Heart left ventricle (tissue), 13 donors: ENCODE results near the gene LRRC52.

Experiments
- POLR2A ChIP-seq, 2 donors: fragments of 450-650 bp; IDR thresholded peaks; one replicate each; pipeline ENCODE4 v1.6.1; 2017; ENCODE audit warnings: antibody characterized with exemption in 2 of 2, mild to moderate bottlenecking in 2 of 2, moderate library complexity in 2 of 2
- TF ChIP-seq, protein P1 (sequence below), 12 donors: fragments of 200-600 bp; sonication (generic) in 4 of 12; IDR thresholded peaks; one replicate each; pipeline versions ENCODE4 v1.5.0 to v1.8.0; 2018 to 2022; ENCODE audit warnings: antibody characterized with exemption in 12 of 12, mild to moderate bottlenecking in 5 of 12
- donor health status: ischemic (EF 13 %, LVEDD 7.1; RV severe dilation, severe dysfunction).
- donor health status: DM: no; HTN: yes; CAD: no.
- donor health status: DM: no; HTN: no; CAD: no.
- donor health status: ischemic (EF 25% LVEDD 6.9; RV normal size, moderate dysfunction).
- donor health status: ischemic (EF 25% LVEDD 5.7; RV mildly dilated, moderate dysfunction).
- donor health status: ischemic (EF 35%, LVEDD 5.7; RV mildly dilated, moderate dysfunction).
- donor health status: nonischemic (EF 11% LVEDD 7.7; RV severe dilation, severe dysfunction).
- donor health status: DM: yes; HTN: yes; CAD: no.
- donor health status: PGD.
- donor health status: ischemic (EF 29% LVEDD 5.4; RV normal size, mild dysfunction).
- donor health status: nonischemic (EF 23%, LVEDD 6.1; RV moderate dilation, normal function).

- TF ChIP-seq, protein P1, sequence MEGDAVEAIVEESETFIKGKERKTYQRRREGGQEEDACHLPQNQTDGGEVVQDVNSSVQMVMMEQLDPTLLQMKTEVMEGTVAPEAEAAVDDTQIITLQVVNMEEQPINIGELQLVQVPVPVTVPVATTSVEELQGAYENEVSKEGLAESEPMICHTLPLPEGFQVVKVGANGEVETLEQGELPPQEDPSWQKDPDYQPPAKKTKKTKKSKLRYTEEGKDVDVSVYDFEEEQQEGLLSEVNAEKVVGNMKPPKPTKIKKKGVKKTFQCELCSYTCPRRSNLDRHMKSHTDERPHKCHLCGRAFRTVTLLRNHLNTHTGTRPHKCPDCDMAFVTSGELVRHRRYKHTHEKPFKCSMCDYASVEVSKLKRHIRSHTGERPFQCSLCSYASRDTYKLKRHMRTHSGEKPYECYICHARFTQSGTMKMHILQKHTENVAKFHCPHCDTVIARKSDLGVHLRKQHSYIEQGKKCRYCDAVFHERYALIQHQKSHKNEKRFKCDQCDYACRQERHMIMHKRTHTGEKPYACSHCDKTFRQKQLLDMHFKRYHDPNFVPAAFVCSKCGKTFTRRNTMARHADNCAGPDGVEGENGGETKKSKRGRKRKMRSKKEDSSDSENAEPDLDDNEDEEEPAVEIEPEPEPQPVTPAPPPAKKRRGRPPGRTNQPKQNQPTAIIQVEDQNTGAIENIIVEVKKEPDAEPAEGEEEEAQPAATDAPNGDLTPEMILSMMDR (IDR thresholded peaks at IDR 0.05) = no peak
- no peak for TF ChIP-seq POLR2A (IDR thresholded peaks at IDR 0.05)
Observed at GRCh38 chr1:165610866-165611265, 67.1 kb downstream of the LRRC52 start.
